AG04450 (cell line): ENCODE measurements around the gene CTSH. TPM values are rescaled to one million over a fixed set of nuclear protein-coding genes. Genes with fewer than 3 reads are reported as not detected.
"Not testable (repeated sequence)": the region's sequence is repeated elsewhere in the genome, so short reads cannot be mapped to it uniquely, and the experiment has no call there.

Source experiments
- CTCF ChIA-PET: fragments of 300-600, 350-600 bp; formaldehyde crosslinking; extraction: SDS; loops from one replicate; lab custom pipeline; 2022; ENCODE audit warnings: antibody characterized with exemption, inconsistent platforms; lab: Charles Lee
- POLR2A ChIA-PET: fragments of 350-600 bp; formaldehyde crosslinking; extraction: SDS; loops from one replicate; lab custom pipeline; 2021; ENCODE audit warnings: antibody characterized with exemption, inconsistent platforms; lab: Yijun Ruan, JAX
- DNase-seq: peaks from one replicate; pipeline ENCODE4 v3.0.0-alpha.2; 2011; ENCODE audit warnings: low read depth, low spot score
- H3K27ac ChIP-seq: one replicate; pipeline ENCODE4 v1.5.1; 2012; ENCODE audit warnings: low read depth, low read length, control low read depth
- H3K27me3 ChIP-seq: one replicate; pipeline ENCODE4 v1.6.0; 2012; ENCODE audit warnings: low read length; ENCODE audit not compliant: control insufficient read depth, insufficient read depth
- H3K4me3 ChIP-seq: 2 replicates; pipeline ENCODE4 v1.5.1; 2011; ENCODE audit warnings: mild to moderate bottlenecking, low read depth, low read length, control low read depth
- H3K9me3 ChIP-seq: 2 replicates; pipeline ENCODE4 v1.5.1; 2012; ENCODE audit warnings: low read length; ENCODE audit not compliant: control insufficient read depth, insufficient read depth
- CTCF ChIP-seq: IDR thresholded peaks from 2 replicates; pipeline ENCODE4 v1.5.1; 2011; ENCODE audit warnings: low read depth, low read length, control low read depth, inconsistent platforms
- polyA plus RNA-seq: library from polyadenylated mRNA; depleted of rRNA; stranded (reverse); fragments of >200 nt; gene quantifications from 2 replicates; pipeline ENCODE4 v1.2.3, GENCODE V29; 2011; rRNA removed
- small RNA-seq: library from RNA; depleted of rRNA; stranded (forward); fragments of <200 nt; gene quantifications from one replicate; pipeline ENCODE3, GENCODE V24; 2012; ENCODE audit warnings: low read depth; ENCODE audit not compliant: insufficient read length

The CTSH gene
- polyA plus RNA-seq, 1 experiment, result 4.8 TPM

DNA sequence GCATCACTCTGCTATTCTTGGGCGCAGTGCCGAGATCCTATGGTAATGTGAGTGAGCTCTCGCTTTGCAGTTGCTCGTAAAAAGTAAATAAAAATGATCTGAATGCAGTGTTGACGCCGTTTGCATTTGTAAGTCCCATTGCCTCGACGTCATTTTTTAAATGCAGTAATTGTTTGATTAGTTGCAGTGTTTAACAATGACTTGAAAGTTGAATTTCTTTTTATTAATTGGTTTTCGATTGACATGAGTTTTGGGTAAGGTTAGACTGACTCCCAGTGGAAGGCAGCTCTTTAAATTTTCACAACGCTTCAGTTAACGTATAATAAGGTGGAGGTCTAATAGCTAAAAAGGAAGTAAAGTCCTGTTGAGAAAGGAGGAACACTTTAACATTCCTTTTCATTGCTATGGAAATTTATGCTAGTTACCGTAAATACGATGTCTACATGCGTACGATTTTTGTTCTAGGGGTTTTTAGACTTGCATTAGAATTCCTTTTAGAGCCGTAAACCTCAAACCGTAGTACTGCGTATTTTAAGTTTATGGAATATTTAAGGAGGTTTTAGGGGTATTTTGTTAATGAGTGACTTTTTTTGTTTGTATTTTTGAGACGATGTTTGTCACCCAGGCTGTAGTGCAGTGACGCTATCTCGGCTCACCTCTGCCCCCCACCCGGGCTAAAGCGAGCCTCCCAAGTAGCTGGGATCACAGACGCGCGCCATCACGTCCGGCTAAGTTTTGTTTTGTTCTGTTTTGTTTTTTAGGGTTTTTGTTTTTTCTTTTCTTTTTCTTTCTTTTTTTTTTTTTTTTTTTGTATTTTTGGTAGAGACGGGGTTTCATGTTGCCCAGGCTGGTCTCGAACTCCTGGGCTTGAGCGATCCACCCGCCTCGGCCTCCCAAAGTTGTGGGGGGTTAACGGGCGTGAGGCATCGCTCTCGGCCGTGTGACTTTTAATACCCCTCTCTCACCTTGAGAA, 70.8 kb downstream of the CTSH start:
- Histone ChIP-seq H3K9me3 (peaks cover 6% of the 10 kb centered on the region; the same call in 1 of the 2 replicates), H3K27me3 (no peaks in the 10 kb centered on the region), H3K27ac (peak overlapping the region; percentile 100), H3K4me3 (peak overlapping the region; percentile 99)
- POLR2A ChIA-PET, result interaction anchor here (0.6 to 2.1 kb wide), 15 partner anchors 14 to 737 kb away, joined by 3 to 22 read pairs (median 5); partner anchors contain the start of gene ADAMTS7
- CTCF ChIA-PET, result interaction anchor here (0.5 to 1.9 kb wide), 14 partner anchors 11 to 311 kb away, joined by 3 to 10 read pairs (median 4); partner anchors contain the start of gene ADAMTS7
- DNase-seq, result no peak
- TF ChIP-seq CTCF, result 0 out of 2 replicates have a peak, but pooled peaks have one; percentile 2

DNA sequence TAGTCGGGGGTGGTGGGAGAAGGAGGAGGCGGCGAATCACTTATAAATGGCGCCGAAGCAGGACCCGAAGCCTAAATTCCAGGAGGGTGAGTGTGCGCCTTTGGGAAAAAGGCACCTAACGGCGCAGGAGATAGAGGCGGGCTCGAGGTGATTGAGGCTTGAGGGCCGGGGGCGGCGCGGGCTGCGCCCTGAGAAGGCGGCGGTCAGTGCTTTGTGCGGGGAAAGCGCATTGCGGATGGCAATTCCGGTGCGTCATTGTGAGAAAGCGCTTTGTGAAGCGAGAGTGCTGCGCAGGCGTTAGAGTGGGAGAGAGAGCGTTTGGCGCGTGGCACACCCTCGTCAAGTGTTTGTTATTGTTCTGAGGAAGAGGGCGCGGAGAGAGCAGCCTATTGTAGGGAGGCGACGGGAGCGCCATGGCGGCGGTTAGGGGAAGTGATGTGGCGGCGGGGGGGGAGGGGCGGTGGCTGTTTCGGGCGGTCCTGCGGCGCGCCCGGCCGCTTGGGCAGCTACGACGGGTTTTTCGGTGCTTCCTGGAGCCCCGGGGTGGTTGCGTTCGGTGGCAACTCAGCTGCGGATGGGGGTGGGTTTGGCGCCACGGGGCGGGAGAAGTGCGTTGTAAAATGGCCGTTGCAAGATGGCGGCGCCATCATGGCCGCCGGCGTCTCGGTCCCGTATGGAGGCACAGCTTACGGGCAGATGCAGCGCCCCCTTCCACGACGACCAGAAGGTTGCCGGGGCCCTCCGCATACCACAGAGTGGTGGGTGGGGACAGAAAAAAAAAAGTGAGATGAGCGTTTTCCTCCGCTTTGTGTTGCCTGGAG, 71.7 kb downstream of the CTSH start:
- peak overlapping the region; percentile 99 for H3K4me3 ChIP-seq
- H3K9me3 ChIP-seq, result peaks cover 6% of the 10 kb centered on the region; the same call in 1 of the 2 replicates
- DNase-seq, result peak; percentile 85
- H3K27ac ChIP-seq, result peak overlapping the region; percentile 100
- ChIA-PET CTCF (interaction anchor here (0.6 to 1.9 kb wide), 15 partner anchors 12 to 312 kb away, joined by 3 to 10 read pairs (median 3); partner anchors contain the start of gene ADAMTS7), POLR2A (interaction anchor here (0.6 to 2.1 kb wide), 14 partner anchors 13 to 118 kb away, joined by 3 to 22 read pairs (median 4); partner anchors contain the start of gene ADAMTS7)
- H3K27me3 ChIP-seq, result no peaks in the 10 kb centered on the region
- TF ChIP-seq CTCF, result peak; percentile 59

DNA sequence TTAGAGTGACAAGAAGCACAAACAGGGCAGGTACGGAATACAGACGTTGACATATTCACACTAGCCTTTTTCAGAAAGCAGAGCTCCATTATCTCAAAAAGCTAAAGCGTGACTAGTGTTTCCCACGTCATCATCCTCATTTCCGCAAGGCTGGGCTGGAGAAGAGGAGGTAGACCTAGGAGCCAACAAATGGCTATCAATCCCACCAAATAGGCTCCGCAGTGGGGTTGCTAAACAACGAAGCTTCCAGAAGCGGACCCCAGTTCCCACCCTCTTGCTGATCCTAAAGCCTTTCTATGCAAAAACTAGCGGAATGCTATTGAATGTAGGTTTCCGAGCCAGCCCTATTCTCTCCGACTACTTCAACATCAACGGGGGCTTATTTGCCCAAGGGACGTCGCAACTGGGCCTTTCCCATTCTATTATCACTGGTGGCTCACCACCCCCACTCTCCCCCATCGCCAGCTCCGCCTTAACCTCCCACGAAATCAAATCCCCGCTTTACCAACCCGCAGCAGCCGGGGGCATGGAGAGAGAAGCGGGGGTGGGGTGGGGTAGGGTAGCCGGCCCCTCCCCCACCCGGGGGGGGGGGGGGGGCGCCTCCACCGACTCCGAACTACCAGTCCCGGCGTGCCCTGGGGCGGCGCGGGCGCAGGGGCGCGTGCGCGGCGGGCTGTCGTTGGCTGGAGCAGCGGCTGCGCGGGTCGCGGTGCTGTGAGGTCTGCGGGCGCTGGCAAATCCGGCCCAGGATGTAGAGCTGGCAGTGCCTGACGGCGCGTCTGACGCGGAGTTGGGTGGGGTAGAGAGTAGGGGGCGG, 72.5 kb downstream of the CTSH start, which contains the start of gene MORF4L1:
MORF4L1 (plus strand) TSS at position 736 of the 817 bp plus-strand sequence. CDS start 128 bp downstream, outside the sequence.
- peak within 1 kb of the TSS; percentile 99 for H3K4me3 ChIP-seq
- no peak for TF ChIP-seq CTCF
- peaks cover 6% of the 10 kb centered on the region; the same call in 1 of the 2 replicates for H3K9me3 ChIP-seq
- CTCF ChIA-PET, result interaction anchor here (1.0 to 1.6 kb wide), 2 partner anchors 62 to 312 kb away, joined by 4 to 7 read pairs; partner anchors contain the start of gene ADAMTS7
- H3K27me3 ChIP-seq, result no peaks in the 10 kb centered on the region
- POLR2A ChIA-PET, result interaction anchor here (0.5 to 2.1 kb wide), 9 partner anchors 12 to 119 kb away, joined by 3 to 22 read pairs (median 3); no protein-coding TSS in a partner anchor
- peak; percentile 81 for DNase-seq
- H3K27ac ChIP-seq, result peak within 1 kb of the TSS; percentile 100

DNA sequence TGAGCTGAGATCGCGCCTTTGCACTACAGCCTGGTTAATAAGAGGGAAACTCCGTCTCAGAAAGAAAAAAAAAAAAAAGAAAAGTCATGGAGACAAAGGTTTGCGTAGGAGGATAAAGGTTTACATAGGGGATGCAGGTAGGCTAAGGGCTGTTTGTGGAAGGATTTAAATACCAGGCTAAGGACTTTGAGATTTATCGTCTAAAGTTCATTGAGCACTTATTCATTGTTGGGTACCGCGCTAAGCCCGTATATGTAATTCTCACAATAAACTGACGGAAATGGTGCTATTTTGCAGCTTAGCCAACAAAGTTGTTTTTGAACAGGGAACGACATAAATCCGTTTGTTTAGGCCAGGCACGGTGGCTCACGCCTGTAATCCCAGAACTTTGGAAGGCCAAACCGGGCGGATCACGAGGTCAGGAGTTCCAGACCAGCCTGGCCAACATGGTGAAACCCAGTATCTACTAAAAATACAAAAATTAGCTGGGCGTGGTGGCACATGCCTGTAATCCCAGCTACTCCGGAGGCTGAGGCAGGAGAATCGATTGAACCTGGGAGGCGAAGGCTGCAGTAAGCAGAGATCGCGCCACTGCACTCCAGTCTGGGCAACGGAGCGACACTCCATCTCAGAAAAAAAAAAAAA, 73.2 kb downstream of the CTSH start:
- H3K4me3 ChIP-seq, H3K27ac ChIP-seq: not testable (repeated sequence)
- POLR2A ChIA-PET, result interaction anchor here (0.7 to 2.1 kb wide), 2 partner anchors 15 to 20 kb away, joined by 3 to 8 read pairs; no protein-coding TSS in a partner anchor

More for the DNA sequence above, 73.2 kb downstream of the CTSH start:
- CTCF ChIA-PET, result interaction anchor here (1.0 to 1.6 kb wide), 2 partner anchors 61 to 313 kb away, joined by 4 to 7 read pairs; partner anchors contain the start of gene ADAMTS7
- not testable (repeated sequence) for H3K27me3 ChIP-seq, DNase-seq, H3K9me3 ChIP-seq

Small RNA genes within 50 kb of the gene (small RNA-seq; reads per million reads assigned to genes)
- not detected for gene RNU6-415P

Other genes with a start within 250 kb of the CTSH start
- 5.0 and 6.4 TPM in 2 replicates for gene ADAMTS7, start 133.6 kb downstream of the CTSH start, polyA plus RNA-seq
- gene MORF4L1, start 72.2 kb downstream of the CTSH start, polyA plus RNA-seq, result 355 and 426 TPM in 2 replicates
- 0.22 and 0.25 TPM in 2 replicates for gene RASGRF1, start 145.7 kb upstream of the CTSH start, polyA plus RNA-seq